MCF 10A (cell line): ENCODE data around the gene QSOX2. TPM values are rescaled to one million over a fixed set of nuclear protein-coding genes. Genes with fewer than 3 reads are reported as not detected.
"Not testable (repeated sequence)": the region's sequence is repeated elsewhere in the genome, so short reads cannot be mapped to it uniquely, and the experiment has no call there.

Experiments used
- BruUV-seq: library from RNA; stranded (reverse); fragments of 400-500 nt; replicated peaks from 2 replicates; lab custom pipeline; 2021; lab: Mats Ljungman, UMichigan
- CTCF ChIA-PET: fragments of 300-600 bp; sonication (Branson Sonifier 250); formaldehyde crosslinking; extraction: SDS; loops from one replicate; lab custom pipeline; 2021; ENCODE audit warnings: antibody characterized with exemption, inconsistent platforms; lab: Yijun Ruan, JAX
- POLR2A ChIA-PET: fragments of 300-600, 350-650 bp; sonication (Branson Sonifier 250); formaldehyde crosslinking; extraction: SDS; loops from one replicate; lab custom pipeline; 2020; ENCODE audit warnings: antibody characterized with exemption, inconsistent platforms; lab: Yijun Ruan, JAX
- DNase-seq: peaks from one replicate; pipeline ENCODE4 v3.0.0-alpha.2; 2018; ENCODE audit not compliant: unreplicated experiment
- H3K27ac Mint-ChIP-seq: one replicate; pipeline ENCODE4 v1.8.0; 2022; ENCODE audit warnings: mild to moderate bottlenecking, low read depth, mixed read lengths; ENCODE audit not compliant: unreplicated experiment
- H3K27me3 Mint-ChIP-seq: one replicate; pipeline ENCODE4 v1.8.0; 2022; ENCODE audit warnings: mixed read lengths; ENCODE audit not compliant: insufficient read depth, unreplicated experiment
- H3K36me3 Mint-ChIP-seq: one replicate; pipeline ENCODE4 v1.8.0; 2022; ENCODE audit warnings: mild to moderate bottlenecking, moderate library complexity, mixed read lengths; ENCODE audit not compliant: insufficient read depth, unreplicated experiment
- H3K4me1 Mint-ChIP-seq: one replicate; pipeline ENCODE4 v1.8.0; 2022; ENCODE audit warnings: mixed read lengths; ENCODE audit not compliant: insufficient read depth, unreplicated experiment
- H3K4me3 Mint-ChIP-seq: one replicate; pipeline ENCODE4 v1.8.0; 2022; ENCODE audit warnings: mild to moderate bottlenecking, moderate library complexity, mixed read lengths; ENCODE audit not compliant: unreplicated experiment
- H3K9me3 Mint-ChIP-seq: one replicate; pipeline ENCODE4 v1.8.0; 2022; ENCODE audit warnings: mixed read lengths; ENCODE audit not compliant: unreplicated experiment
- CTCF ChIP-seq: fragments of 200-600 bp; IDR thresholded peaks from one replicate; pipeline ENCODE4 v1.8.0; 2022; ENCODE audit warnings: antibody characterized with exemption, mild to moderate bottlenecking; ENCODE audit not compliant: unreplicated experiment
- intact Hi-C: fragments of 100-400 bp; cut with micrococcal nuclease; formaldehyde crosslinking; loops from 2 replicates; pipeline ENCODE4 v1.14.1; 2022
- total RNA-seq: library from RNA; stranded (reverse); gene quantifications from 2 replicates; pipeline ENCODE4 v1.2.3, GENCODE V29; 2022

Gene QSOX2
- total RNA-seq, 1 experiment from 2014 or later: 27.7 TPM

- Mint-ChIP-seq H3K9me3 (no peaks in the 10 kb centered on the region), H3K4me1 (no peaks in the 10 kb centered on the region), H3K27ac (no peak overlapping the region), H3K36me3 (no peaks in the 10 kb centered on the region), H3K27me3 (peaks cover 43% of the 10 kb centered on the region), H3K4me3 (peak overlapping the region; percentile 43)
- no peak for TF ChIP-seq CTCF
- intact Hi-C loops: no loop called here
- POLR2A ChIA-PET: no interaction called here
- CTCF ChIA-PET: interaction anchor here (0.7 to 1.3 kb wide), 3 partner anchors 18 to 97 kb away, joined by 3 to 4 read pairs (median 3); no protein-coding TSS in a partner anchor
- BruUV-seq: no TSS peak
- DNase-seq: peak; percentile 59
Observed at GRCh38 chr9:136267261-136268111, 21.9 kb upstream of the QSOX2 start.

GRCh38 chr9:136266641-136267040 lies 21.0 kb upstream of the QSOX2 start:
- H3K9me3 Mint-ChIP-seq, intact Hi-C loops, H3K36me3 Mint-ChIP-seq, H3K4me1 Mint-ChIP-seq, DNase-seq, H3K27ac Mint-ChIP-seq, POLR2A ChIA-PET, BruUV-seq: not testable (repeated sequence)
- CTCF ChIA-PET: interaction anchor here (0.6 kb wide), 1 partner anchor 15 kb away, joined by 3 read pairs; no protein-coding TSS in a partner anchor
- peak overlapping the region; percentile 43 for H3K4me3 Mint-ChIP-seq
- H3K27me3 Mint-ChIP-seq: peaks cover 35% of the 10 kb centered on the region

GRCh38 chr9:136265561-136266355 lies 20.1 kb upstream of the QSOX2 start:
- no peak overlapping the region for H3K27ac Mint-ChIP-seq
- H3K4me3 Mint-ChIP-seq: no peak overlapping the region
- H3K36me3 Mint-ChIP-seq: no peaks in the 10 kb centered on the region
- TF ChIP-seq CTCF: no peak
- POLR2A ChIA-PET: no interaction called here
- no peaks in the 10 kb centered on the region for H3K4me1 Mint-ChIP-seq
- DNase-seq: no peak
- CTCF ChIA-PET: interaction anchor here (0.6 kb wide), 2 partner anchors 9 to 16 kb away, joined by 3 read pairs; no protein-coding TSS in a partner anchor
- H3K27me3 Mint-ChIP-seq: peaks cover 26% of the 10 kb centered on the region
- BruUV-seq: no TSS peak
- no peaks in the 10 kb centered on the region for H3K9me3 Mint-ChIP-seq
- intact Hi-C loops: no loop called here

GRCh38 chr9:136264441-136265405 lies 19.1 kb upstream of the QSOX2 start:
- Mint-ChIP-seq H3K36me3 (no peaks in the 10 kb centered on the region), H3K27ac (no peak overlapping the region), H3K9me3 (no peaks in the 10 kb centered on the region), H3K4me1 (no peaks in the 10 kb centered on the region), H3K4me3 (no peak overlapping the region), H3K27me3 (peaks cover 16% of the 10 kb centered on the region)
- no peak for DNase-seq
- TF ChIP-seq CTCF: no peak
- CTCF ChIA-PET: interaction anchor here (0.9 kb wide), 1 partner anchor 22 kb away, joined by 3 read pairs; no protein-coding TSS in a partner anchor
- no TSS peak for BruUV-seq
- intact Hi-C loops: no loop called here
- POLR2A ChIA-PET: no interaction called here
